Vagina (tissue), 2 donors: ENCODE measurements around the gene MECP2.

Source experiments
- CTCF ChIP-seq, 3 experiments: fragments of 450-650 bp in 2 of 3; fragments of 200-600 bp in 1 of 3; sonication (generic) in 1 of 3; IDR thresholded peaks; one replicate each; pipeline ENCODE4 v1.5.1; 2017 to 2019; ENCODE audit warnings: antibody characterized with exemption in 3 of 3, mild to moderate bottlenecking in 2 of 3, moderate library complexity in 2 of 3
- POLR2A ChIP-seq, 2 donors: fragments of 450-650 bp; IDR thresholded peaks; one replicate each; pipeline ENCODE4 v1.6.1; 2017; ENCODE audit warnings: antibody characterized with exemption in 2 of 2, mild to moderate bottlenecking in 2 of 2, moderate library complexity in 2 of 2
- POLR2AphosphoS5 ChIP-seq, 2 donors: sonication (generic); formaldehyde crosslinking; IDR thresholded peaks; one replicate each; pipeline ENCODE4 v1.9.0; 2017; ENCODE audit warnings: antibody characterized with exemption in 2 of 2, mild to moderate bottlenecking in 2 of 2, low read depth in 1 of 2; ENCODE audit not compliant: insufficient read depth in 1 of 2

GRCh38 chrX:154046940-154047610, 50.4 kb downstream of the MECP2 start:
- no peak for TF ChIP-seq CTCF (IDR thresholded peaks at IDR 0.05)
- TF ChIP-seq POLR2A (IDR thresholded peaks at IDR 0.05), result no peak
- TF ChIP-seq POLR2AphosphoS5 (IDR thresholded peaks at IDR 0.05; ENCODE audit: insufficient read depth in 1 of 2, low read depth in 1 of 2), result no peak
